Measurements from ENCODE around the gene KIF12.

Gene KIF12

DNA sequence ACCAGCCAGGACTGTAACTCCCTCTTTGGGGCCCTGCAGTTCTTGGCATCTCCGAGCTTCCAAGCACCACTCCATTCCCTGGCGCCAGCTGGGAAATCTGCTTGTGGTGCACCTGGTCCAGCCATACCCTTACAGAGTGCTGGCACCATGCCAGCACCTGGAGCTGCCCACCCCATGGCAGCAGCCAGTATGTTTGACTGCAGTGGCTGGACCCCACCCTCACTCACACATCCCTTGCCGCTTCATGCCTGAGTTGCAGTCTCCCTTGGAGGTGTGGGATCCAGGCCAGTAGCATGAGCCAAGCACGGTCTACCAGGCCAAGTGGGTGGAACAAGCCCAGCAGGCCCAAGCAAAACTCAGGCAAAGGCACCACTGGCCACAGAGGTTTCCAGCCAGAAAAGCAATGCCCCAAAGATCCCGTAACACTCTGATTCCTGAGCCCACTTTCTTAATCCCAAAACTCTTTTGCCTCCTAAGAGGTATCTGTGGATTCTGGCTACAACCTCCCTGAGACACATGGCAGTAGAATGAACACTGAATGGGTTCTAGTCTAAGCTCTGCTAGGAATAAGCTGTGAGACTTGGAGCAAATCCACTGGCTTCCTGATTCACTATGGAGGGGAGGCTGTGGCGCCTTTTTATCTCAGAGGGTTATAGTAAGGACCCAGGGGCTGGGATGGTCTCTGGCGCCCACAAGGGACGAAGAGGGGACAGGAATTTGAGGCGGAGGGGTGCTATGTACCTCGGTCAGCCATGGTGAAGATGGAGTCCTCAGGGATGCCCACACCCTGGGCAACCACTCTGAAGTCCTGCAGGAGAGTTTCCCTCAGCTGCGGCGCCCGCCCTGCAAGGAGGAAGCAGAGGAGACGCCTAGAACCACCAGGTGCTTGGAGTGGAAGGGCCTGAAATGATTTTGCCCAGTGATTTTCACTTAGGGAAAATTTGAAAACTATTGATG lies 26.6 kb downstream of the KIF12 start:
- in situ Hi-C loops (cut with MboI; ENCODE audit: low sequenced_read_pairs) = no loop called here

DNA sequence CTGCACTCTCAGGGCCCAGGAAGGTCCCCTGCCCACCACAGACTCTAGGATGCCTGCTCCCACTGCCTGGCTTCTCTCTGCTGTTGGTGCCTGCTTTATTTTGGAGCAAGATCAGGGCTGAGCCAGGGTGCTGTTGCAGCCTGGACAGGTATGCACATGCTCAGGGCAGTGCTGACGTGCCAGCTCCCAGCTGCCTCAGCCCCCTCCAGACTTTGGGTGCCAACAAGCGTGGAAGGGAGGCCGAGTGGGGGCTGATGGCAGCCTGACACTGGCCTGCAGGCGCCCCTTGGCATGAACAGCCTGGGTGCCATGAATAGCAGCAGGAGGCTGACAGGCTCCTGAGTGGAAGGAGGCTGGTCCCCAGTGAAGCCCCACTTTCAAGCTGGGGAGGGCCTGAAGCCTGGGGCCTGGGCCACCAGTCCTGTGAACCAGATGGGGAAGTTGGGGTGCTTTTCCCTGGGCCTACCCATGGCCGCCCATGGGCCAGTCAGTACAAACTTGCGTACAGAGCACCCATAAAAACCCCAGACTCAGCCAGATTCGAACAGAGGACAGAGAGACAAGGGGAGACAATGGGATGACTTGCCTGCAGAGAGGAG lies 27.8 kb downstream of the KIF12 start:
- in situ Hi-C loops (cut with MboI; ENCODE audit: low sequenced_read_pairs) = no loop called here

DNA sequence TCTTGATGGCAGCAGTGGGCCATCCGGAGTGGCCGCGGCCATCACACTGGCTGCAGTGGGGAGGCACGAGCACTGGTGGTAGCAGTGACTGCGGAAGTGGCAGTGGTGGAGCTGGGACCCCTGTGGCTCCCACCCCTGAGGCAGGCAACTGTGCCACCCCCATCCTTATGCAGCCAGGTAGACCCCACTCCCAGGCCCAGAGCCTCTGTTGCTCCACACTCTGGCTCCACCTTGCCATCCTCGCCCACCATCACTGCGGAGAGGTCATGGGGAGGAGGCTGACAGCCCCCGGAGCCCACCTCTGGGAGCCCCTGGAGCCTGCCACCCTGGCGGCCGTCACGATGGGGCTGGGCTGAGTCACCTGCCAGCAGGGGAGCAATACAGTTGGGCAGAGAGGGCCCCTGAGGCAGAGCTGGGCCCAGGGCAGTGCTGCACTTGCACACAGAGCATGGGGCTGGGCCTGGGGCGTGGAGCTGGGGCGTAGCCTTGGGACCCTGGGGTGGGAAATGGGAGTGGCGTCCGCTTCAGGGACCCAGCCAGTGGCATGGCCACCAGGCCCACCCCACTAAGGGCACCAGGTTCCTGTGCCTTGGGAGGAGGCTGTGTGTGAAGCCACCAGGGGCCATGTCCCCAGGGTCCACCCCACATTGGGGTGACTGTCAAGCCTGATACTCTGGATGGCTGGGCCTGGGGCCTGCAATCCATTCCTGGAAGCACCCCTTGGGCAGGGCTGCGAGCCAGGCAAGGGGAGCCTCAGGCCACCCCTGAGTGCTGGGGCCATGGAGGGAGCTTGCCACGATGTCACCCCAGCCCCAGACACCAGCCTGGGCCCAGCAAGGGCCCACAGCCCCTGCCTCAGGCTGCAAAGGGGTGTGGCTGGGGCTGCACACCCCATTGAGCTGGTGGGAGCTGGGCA lies 28.6 kb downstream of the KIF12 start:
- in situ Hi-C loops (cut with MboI; ENCODE audit: low sequenced_read_pairs) = no loop called here

- in situ Hi-C loops (cut with MboI; ENCODE audit: low sequenced_read_pairs) = no loop called here
These were observed 29.5 kb downstream of the KIF12 start for GRCh38 chr9:114069476-114070187.

DNA sequence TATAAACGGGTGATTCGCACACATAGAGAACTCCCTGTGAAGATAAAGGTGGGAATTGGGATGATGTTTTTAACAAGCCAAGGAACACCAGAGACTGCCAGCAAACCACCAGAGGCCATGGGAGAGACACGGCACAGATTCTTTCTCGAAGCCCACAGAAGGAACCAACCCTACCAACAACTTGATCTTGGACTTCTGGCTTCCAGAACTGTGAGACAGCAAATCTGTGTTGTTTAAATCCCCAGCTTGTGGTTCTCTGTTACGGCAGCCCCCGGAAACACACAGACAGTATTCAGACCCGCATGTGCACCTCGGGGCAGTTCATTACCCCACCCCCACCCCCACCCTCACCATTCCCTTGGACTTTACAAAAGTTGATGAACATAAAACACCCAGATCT lies 33.8 kb downstream of the KIF12 start:
- in situ Hi-C loops (cut with MboI; ENCODE audit: low sequenced_read_pairs) = no loop called here

GRCh38 chr9:114061830-114062474 lies 37.1 kb downstream of the KIF12 start:
- in situ Hi-C loops (cut with MboI; ENCODE audit: low sequenced_read_pairs) = no loop called here

GRCh38 chr9:114061292-114061691 lies 37.8 kb downstream of the KIF12 start:
- in situ Hi-C loops (cut with MboI; ENCODE audit: low sequenced_read_pairs) = no loop called here

DNA sequence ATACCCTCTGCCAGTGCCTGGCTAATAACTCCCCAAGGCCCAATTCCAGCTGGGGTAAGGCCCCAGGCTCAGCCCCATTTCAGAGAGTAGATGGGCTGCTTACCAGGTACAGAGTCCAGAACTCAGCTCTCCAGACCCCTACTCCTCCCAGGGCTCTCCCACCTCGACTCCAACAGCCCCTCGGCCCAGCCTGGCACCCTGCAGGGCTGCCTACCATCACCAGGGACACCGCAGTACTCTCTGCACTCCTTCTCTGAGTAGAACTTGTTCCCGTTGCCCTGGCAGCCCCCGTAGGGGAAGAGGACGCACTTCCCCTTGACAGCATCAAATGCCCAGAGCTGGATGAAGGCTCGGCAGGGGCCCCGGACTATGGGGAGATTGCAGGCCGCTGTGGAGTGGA lies 38.4 kb downstream of the KIF12 start:
- in situ Hi-C loops (cut with MboI; ENCODE audit: low sequenced_read_pairs) = no loop called here

DNA sequence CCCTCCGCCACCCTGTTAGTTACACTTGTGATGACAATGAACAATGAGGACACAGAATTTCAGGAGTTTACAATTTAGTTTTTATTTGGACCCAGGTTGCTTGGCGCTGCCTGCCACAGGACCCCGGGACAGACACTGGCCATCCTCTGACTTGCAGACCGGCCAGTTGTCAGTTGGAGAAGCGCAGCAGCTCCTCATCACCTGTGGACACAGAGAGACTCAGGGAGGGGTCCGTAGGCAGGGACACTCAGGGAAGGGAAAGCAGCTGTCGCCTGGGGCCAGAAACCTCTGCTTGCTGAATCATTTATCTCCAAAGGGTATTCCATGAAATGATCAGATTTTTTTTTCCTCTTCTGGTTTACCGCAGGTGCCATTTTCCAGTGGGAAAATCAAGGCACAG lies 39.0 kb downstream of the KIF12 start:
- in situ Hi-C loops (cut with MboI; ENCODE audit: low sequenced_read_pairs) = no loop called here

- in situ Hi-C loops (cut with MboI; ENCODE audit: low sequenced_read_pairs) = no loop called here
These were observed 39.9 kb downstream of the KIF12 start for GRCh38 chr9:114059047-114059803.

DNA sequence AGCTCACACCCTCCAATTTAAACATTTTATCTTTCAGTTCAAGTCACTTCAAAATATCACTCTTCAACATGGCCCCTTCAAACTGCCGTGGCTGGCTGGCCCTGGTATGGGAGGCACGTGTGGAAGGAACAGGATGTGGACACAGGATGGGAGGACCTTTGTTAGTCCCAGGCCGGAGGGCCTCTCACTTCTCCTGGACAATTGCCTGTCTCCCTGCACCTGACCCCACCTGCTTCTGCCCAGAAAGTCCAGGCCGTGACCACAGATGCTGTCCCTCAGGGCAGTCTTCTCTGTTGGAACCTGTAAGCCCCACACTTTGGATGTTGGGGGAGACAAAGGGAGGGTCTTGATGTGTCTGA lies 40.4 kb downstream of the KIF12 start:
- in situ Hi-C loops (cut with MboI; ENCODE audit: low sequenced_read_pairs) = no loop called here

GRCh38 chr9:114057161-114057885 lies 41.8 kb downstream of the KIF12 start:
- in situ Hi-C loops (cut with MboI; ENCODE audit: low sequenced_read_pairs) = no loop called here

DNA sequence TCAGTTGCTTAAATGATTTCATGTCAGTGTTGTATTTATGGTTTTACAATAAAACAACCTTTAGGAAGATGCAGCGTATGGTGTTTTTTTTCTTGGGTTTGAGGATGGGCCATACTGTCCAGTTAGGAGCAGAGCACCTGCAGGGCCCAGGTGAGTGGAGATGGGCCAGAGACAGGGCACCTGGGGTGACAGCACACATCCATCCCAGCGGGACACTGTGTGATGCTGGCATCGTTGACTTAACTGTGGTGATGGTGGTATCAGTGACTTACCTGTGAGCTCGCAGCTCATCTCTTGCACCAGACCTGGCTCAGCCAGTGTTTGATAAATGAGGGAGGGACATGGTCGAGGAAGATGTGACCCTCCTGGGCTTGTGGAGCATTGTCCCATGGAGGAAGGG lies 42.6 kb downstream of the KIF12 start:
- in situ Hi-C loops (cut with MboI; ENCODE audit: low sequenced_read_pairs) = no loop called here

DNA sequence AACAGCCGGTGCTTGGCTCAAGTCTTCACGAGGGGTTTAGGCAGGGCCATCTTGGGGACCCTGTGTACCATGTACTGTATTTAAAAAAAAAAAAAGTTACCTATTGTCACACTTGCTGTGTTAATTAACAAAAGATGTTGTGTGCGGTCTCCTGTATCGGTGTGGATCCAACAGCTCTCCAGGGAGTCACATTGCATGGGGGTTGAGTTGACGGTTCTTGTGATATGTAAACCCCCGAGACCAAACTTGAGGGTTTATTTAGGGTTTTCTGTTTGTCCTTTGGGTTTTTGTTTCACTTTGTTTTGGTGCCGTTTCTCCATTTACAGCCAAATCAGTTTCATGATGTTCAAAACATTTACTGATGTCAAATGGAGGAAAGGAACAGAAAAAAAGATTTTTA lies 43.2 kb downstream of the KIF12 start:
- in situ Hi-C loops (cut with MboI; ENCODE audit: low sequenced_read_pairs) = no loop called here

DNA sequence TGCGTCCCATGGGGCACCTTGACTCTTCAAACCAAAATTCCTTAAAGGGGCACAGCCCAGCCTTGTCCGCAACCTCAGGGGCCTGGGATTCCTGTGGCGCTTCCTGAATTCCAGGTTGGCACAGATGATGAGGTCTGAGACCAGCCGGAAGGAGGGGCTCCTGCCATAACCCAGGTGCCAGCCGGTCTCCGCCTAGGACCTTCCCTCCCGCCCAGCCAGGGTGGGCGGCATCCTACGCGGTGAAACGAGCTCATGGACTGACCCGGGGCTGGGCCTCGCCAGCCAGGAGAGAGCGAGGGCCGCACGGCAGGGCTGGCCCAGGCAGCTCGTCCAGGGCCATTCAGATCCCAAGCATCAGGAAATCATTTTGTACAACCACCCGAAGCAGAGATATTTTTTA lies 44.0 kb downstream of the KIF12 start:
- in situ Hi-C loops (cut with MboI; ENCODE audit: low sequenced_read_pairs) = no loop called here

DNA sequence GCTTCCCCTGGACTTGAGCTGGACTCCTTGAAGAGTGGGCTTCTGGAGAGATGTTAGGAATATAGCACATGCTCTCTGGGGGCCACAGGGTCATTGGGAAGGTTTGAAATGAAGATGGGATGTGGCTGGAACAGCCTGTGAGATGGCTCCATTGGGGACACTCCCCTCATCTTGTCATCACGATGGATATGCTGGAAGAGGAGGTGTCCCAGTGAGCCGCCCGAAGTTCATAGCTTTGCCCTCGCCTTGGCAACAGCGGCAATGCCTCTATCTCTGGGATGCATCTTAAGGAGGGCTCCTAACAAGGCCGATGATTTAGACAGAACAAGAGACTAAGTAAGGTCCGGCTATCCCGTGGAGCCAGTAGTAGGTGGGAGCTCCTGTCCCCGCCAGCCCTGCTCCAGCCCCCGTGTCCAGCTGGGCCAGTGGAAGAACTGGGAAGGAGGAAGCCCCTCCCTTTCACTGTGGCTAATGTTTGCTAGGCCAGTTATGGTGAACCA lies 44.9 kb downstream of the KIF12 start:
- in situ Hi-C loops (cut with MboI; ENCODE audit: low sequenced_read_pairs) = no loop called here

- in situ Hi-C loops (cut with MboI; ENCODE audit: low sequenced_read_pairs) = no loop called here
These were observed 45.7 kb downstream of the KIF12 start for GRCh38 chr9:114053246-114054005.

- in situ Hi-C loops (cut with MboI; ENCODE audit: low sequenced_read_pairs) = no loop called here
These were observed 47.4 kb downstream of the KIF12 start for GRCh38 chr9:114051706-114052105.
